Calu3 (cell line): ENCODE results near the gene SLC25A33. TPM values are rescaled to one million over a fixed set of nuclear protein-coding genes. Genes with fewer than 3 reads are reported as not detected.

Experiments
- BruUV-seq: library from RNA; stranded (reverse); fragments of 400-500 nt; replicated peaks from 2 replicates; lab custom pipeline; 2021; lab: Mats Ljungman, UMichigan
- CTCF ChIA-PET: fragments of 300-600 bp; sonication (Branson Sonifier 250); formaldehyde crosslinking; loops from one replicate; lab custom pipeline; 2022; ENCODE audit warnings: antibody characterized with exemption; lab: Charles Lee
- DNase-seq: peaks from one replicate; pipeline ENCODE4 v3.0.0; 2022
- H3K27ac Mint-ChIP-seq: one replicate; pipeline ENCODE4 v1.8.0; 2022; ENCODE audit warnings: mixed read lengths; ENCODE audit not compliant: unreplicated experiment
- H3K27me3 Mint-ChIP-seq: one replicate; pipeline ENCODE4 v1.8.0; 2022; ENCODE audit warnings: mixed read lengths; ENCODE audit not compliant: unreplicated experiment
- H3K36me3 Mint-ChIP-seq: one replicate; pipeline ENCODE4 v1.8.0; 2022; ENCODE audit warnings: mild to moderate bottlenecking, moderate library complexity, mixed read lengths; ENCODE audit not compliant: insufficient read depth, unreplicated experiment
- H3K4me1 Mint-ChIP-seq: one replicate; pipeline ENCODE4 v1.8.0; 2022; ENCODE audit warnings: mild to moderate bottlenecking, low read depth, mixed read lengths; ENCODE audit not compliant: unreplicated experiment
- H3K4me3 Mint-ChIP-seq: one replicate; pipeline ENCODE4 v1.8.0; 2022; ENCODE audit warnings: mild to moderate bottlenecking, low read depth, moderate library complexity, mixed read lengths; ENCODE audit not compliant: unreplicated experiment
- H3K9me3 Mint-ChIP-seq: one replicate; pipeline ENCODE4 v1.8.0; 2022; ENCODE audit warnings: low read depth, mixed read lengths; ENCODE audit not compliant: unreplicated experiment
- CTCF ChIP-seq: fragments of 200-600 bp; IDR thresholded peaks from one replicate; pipeline ENCODE4 v1.8.0; 2022; ENCODE audit warnings: antibody characterized with exemption; ENCODE audit not compliant: unreplicated experiment
- intact Hi-C: fragments of 100-400 bp; cut with micrococcal nuclease; formaldehyde crosslinking; loops from one replicate; pipeline ENCODE4 v1.10.0; 2022; ENCODE audit not compliant: unreplicated experiment
- total RNA-seq: library from RNA; stranded (reverse); gene quantifications from 2 replicates; pipeline ENCODE4 v1.2.3, GENCODE V29; 2022

The SLC25A33 gene
- total RNA-seq, 1 experiment from 2014 or later: 5.2 TPM

GRCh38 chr1:9591669-9592509 is 52.6 kb downstream of the SLC25A33 start:
- Mint-ChIP-seq H3K4me3 (no peak overlapping the region), H3K27me3 (no peaks in the 10 kb centered on the region), H3K9me3 (no peaks in the 10 kb centered on the region), H3K36me3 (peaks cover 11% of the 10 kb centered on the region), H3K27ac (no peak overlapping the region), H3K4me1 (no peaks in the 10 kb centered on the region)
- TF ChIP-seq CTCF: no peak
- no TSS peak for BruUV-seq
- CTCF ChIA-PET: no interaction called here
- DNase-seq: no peak
- intact Hi-C loops: no loop called here

- Mint-ChIP-seq H3K36me3 (peaks cover 11% of the 10 kb centered on the region), H3K27me3 (no peaks in the 10 kb centered on the region), H3K4me3 (no peak overlapping the region), H3K4me1 (no peaks in the 10 kb centered on the region), H3K27ac (no peak overlapping the region), H3K9me3 (no peaks in the 10 kb centered on the region)
- BruUV-seq: no TSS peak
- intact Hi-C loops: no loop called here
- DNase-seq: no peak
- TF ChIP-seq CTCF: no peak
- CTCF ChIA-PET: no interaction called here
These were observed 53.3 kb downstream of the SLC25A33 start for GRCh38 chr1:9592510-9593075.

GRCh38 chr1:9593147-9593491 is 53.9 kb downstream of the SLC25A33 start:
- H3K27me3 Mint-ChIP-seq: no peaks in the 10 kb centered on the region
- peaks cover 11% of the 10 kb centered on the region for H3K36me3 Mint-ChIP-seq
- TF ChIP-seq CTCF: no peak
- DNase-seq: no peak
- CTCF ChIA-PET: no interaction called here
- H3K9me3 Mint-ChIP-seq: no peaks in the 10 kb centered on the region
- H3K4me1 Mint-ChIP-seq: no peaks in the 10 kb centered on the region
- no peak overlapping the region for H3K4me3 Mint-ChIP-seq
- intact Hi-C loops: no loop called here
- H3K27ac Mint-ChIP-seq: no peak overlapping the region
- BruUV-seq: no TSS peak

GRCh38 chr1:9593492-9594465 is 54.5 kb downstream of the SLC25A33 start:
- peak; percentile 19 for DNase-seq
- no peak overlapping the region for H3K27ac Mint-ChIP-seq

More at GRCh38 chr1:9593492-9594465, 54.5 kb downstream of the SLC25A33 start:
- intact Hi-C loops: no loop called here
- no peak for TF ChIP-seq CTCF
- BruUV-seq: no TSS peak
- CTCF ChIA-PET: interaction anchor here (0.5 to 1.2 kb wide), 2 partner anchors 22 to 112 kb away, joined by 3 to 6 read pairs; no protein-coding TSS in a partner anchor
- H3K4me1 Mint-ChIP-seq: no peaks in the 10 kb centered on the region
- no peaks in the 10 kb centered on the region for H3K9me3 Mint-ChIP-seq
- no peaks in the 10 kb centered on the region for H3K27me3 Mint-ChIP-seq
- H3K4me3 Mint-ChIP-seq: no peak overlapping the region
- peaks cover 11% of the 10 kb centered on the region for H3K36me3 Mint-ChIP-seq
